ENCODE measurements around the gene MDH1B.

DNA sequence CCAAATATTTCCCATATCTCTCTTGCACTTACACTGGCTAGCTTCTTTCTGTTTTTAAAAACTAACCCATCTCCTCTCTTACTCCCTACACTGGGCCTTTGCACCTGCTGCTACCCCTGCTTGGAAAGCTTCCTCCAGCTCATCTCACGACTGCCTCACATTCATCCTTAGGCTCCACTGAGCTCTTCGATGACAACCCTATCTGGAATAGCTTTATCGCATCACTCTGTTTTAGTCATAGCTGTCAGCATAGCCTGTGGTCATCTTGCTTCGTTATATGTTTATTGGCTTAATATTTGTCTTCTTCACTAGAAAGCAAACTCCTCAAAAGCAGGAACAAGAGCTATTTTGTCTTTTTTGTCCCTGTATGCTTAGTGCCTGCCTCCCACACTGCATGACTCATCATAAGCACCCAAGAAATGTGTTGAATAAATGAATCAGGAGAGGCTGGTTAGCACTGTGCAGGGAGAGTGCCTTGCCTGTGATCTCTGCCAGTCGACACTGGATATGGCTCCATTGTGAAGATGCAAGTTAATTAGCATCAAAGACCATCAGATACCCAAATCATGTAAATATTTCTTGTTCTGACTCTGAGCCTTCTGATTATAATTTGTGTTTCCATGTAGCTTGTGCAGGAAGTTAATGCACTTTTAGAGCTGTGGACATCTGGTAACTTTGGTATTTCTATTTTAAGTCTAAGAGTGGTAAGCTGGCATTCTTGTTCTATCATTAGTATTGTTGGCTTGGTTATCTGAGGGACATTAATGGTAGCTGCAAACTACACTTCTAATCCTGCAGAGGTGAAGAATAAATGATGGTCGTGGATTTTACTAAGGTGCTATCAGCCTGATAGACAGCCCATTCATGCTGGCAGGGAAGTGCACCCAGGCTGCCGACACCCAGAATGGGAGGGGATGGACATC, 36.6 kb downstream of the MDH1B start:
- TF ChIP-seq CTCF (IDR thresholded peaks at IDR 0.05) (no peak), ZFX (IDR thresholded peaks at IDR 0.05; ENCODE audit: borderline replicate concordance) (no peak)

All from 22Rv1 (cell line).